ENCODE data around the gene GRIN2C.

GRIN2C gene

GRCh38 chr17:74862919-74863318 is 3.2 kb upstream of the GRIN2C start:
- DNase-seq (ENCODE audit: low read depth) = no peak
- no peak overlapping the region for H3K4me3 ChIP-seq (ENCODE audit: low read depth, low read length)
- TF ChIP-seq MYC (IDR thresholded peaks at IDR 0.05; ENCODE audit: low read depth, low read length) = no peak

DNA sequence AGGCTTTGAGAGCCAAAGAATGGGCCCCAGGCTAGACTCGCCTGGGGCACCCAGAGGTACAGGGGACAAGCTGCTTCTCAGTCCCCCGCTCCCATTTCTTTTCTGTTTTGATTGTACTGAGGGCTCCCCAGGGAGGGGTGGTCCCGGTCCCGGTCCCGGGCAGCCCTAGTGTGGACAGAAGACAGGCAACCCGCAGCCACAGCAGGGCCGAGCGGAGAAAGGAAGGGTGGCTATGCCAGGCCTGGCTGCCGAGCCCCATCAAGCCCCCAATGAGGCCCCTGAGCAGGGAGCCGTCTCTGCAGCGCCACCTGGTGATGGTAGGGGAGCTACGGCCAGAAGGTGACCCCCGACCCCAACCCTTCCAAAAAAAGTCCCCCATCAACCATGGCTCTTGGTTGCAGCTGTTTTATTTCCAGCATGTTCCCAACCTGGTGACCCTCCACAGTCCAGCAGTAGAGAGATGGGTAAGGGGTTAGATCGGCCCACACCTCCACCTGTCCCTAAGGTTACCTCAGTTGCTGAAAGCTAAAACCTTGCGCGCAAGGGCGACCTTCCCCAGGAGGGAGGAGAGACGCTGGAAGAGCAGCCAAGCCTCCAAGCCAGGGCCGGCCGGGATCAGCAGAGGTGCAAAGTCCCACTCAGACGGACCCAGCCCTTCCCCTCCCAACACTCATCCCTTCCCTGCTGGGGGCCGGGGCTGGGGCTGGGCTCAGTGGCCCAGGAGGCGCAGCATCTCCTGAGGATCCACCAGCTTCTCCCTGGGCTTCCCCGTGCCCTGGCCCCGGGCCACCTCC is 2.6 kb upstream of the GRIN2C start:
- no peak overlapping the region for H3K4me3 ChIP-seq (ENCODE audit: low read depth, low read length)
- TF ChIP-seq, protein P1, sequence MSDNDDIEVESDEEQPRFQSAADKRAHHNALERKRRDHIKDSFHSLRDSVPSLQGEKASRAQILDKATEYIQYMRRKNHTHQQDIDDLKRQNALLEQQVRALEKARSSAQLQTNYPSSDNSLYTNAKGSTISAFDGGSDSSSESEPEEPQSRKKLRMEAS (IDR thresholded peaks at IDR 0.05; ENCODE audit: low read depth, low read length) = no peak
- peak; percentile 65 for TF ChIP-seq CTCF (IDR thresholded peaks at IDR 0.05; ENCODE audit: low read depth, low read length)
- TF ChIP-seq POLR2A (IDR thresholded peaks at IDR 0.05; ENCODE audit: extremely low read depth, insufficient read length) = no peak
- no peak for TF ChIP-seq MYC (IDR thresholded peaks at IDR 0.05; ENCODE audit: low read depth, low read length)
- DNase-seq (ENCODE audit: low read depth) = peak; percentile 74

GRCh38 chr17:74861662-74862107 is 2.0 kb upstream of the GRIN2C start:
- TF ChIP-seq, protein P1 (IDR thresholded peaks at IDR 0.05; ENCODE audit: low read depth, low read length) = no peak
- TF ChIP-seq MYC (IDR thresholded peaks at IDR 0.05; ENCODE audit: low read depth, low read length) = no peak
- no peak for TF ChIP-seq POLR2A (IDR thresholded peaks at IDR 0.05; ENCODE audit: extremely low read depth, insufficient read length)
- no peak overlapping the region for H3K4me3 ChIP-seq (ENCODE audit: low read depth, low read length)

GRCh38 chr17:74860872-74861661 is 1.4 kb upstream of the GRIN2C start:
- DNase-seq (ENCODE audit: low read depth) = no peak
- no peak overlapping the region for H3K4me3 ChIP-seq (ENCODE audit: low read depth, low read length)
- TF ChIP-seq MYC (IDR thresholded peaks at IDR 0.05; ENCODE audit: low read depth, low read length) (no peak), POLR2A (IDR thresholded peaks at IDR 0.05; ENCODE audit: extremely low read depth, insufficient read length) (no peak), CTCF (IDR thresholded peaks at IDR 0.05; ENCODE audit: low read depth, low read length) (no peak)
- TF ChIP-seq, protein P1 (IDR thresholded peaks at IDR 0.05; ENCODE audit: low read depth, low read length) = no peak

More at GRCh38 chr17:74861662-74862107, 2.0 kb upstream of the GRIN2C start:
- DNase-seq (ENCODE audit: low read depth) = no peak

GRCh38 chr17:74860229-74860871 is 665 bp upstream of the GRIN2C start:
- TF ChIP-seq, protein P1 (IDR thresholded peaks at IDR 0.05; ENCODE audit: low read depth, low read length) = no peak
- H3K4me3 ChIP-seq (ENCODE audit: low read depth, low read length) = no peak overlapping the region

DNA sequence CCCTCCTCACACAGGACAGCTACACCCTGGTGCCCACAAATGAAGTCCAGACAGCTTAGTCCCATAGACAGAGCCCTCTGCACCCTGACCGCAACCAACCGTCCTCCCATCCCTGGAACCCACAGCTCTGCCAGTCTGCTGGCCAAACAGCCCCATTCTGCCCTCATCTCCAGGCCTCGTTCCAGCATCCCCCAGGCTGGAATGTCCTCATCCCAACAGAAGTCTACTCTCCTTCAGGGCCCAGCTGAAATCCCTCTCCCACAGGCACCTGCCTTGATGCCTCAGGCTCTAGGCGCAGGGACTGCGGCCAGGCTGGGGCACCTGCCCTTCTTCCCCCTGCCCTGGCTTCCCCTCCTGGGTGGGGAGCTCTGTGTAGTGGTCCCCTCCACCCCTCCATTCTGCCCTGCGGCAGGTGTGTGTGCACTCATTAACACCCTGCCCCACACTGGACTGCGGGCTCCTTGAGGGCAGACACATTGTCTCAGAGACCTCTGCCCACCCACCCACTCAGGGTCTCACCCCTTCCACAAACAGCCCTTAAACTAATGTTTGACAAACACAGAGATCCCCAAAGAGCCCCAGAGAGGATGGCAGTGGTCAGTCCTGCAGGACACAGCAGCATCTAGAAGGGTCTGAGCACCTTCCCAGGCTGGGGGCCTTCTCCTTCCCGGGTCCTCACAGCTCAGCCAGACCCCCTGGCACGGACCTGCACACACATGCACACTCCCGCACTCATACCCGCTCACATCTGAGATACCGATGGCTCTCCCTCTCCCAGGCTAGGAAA is 820 bp downstream of the GRIN2C start:
- DNase-seq (ENCODE audit: low read depth) = no peak
- no peak for TF ChIP-seq MYC (IDR thresholded peaks at IDR 0.05; ENCODE audit: low read depth, low read length)
- TF ChIP-seq CTCF (IDR thresholded peaks at IDR 0.05; ENCODE audit: low read depth, low read length) = no peak
- TF ChIP-seq POLR2A (IDR thresholded peaks at IDR 0.05; ENCODE audit: extremely low read depth, insufficient read length) = no peak
- TF ChIP-seq, protein P1 (IDR thresholded peaks at IDR 0.05; ENCODE audit: low read depth, low read length) = no peak
- H3K4me3 ChIP-seq (ENCODE audit: low read depth, low read length) = no peak overlapping the region

More at GRCh38 chr17:74860229-74860871, 665 bp upstream of the GRIN2C start:
- DNase-seq (ENCODE audit: low read depth) = no peak

Measured in NB4 (cell line).